Endothelial cell of umbilical vein (primary cell): ENCODE results near the gene NCK2. TPM values are rescaled to one million over a fixed set of nuclear protein-coding genes. Genes with fewer than 3 reads are reported as not detected.

Experiments used
- BruUV-seq: library from RNA; stranded (reverse); fragments of 400-500 nt; replicated peaks from 2 replicates; lab custom pipeline; 2021; lab: Mats Ljungman, UMichigan
- CTCF ChIA-PET: fragments of 300-600, 350-600 bp; sonication (Branson Sonifier 250); formaldehyde crosslinking; loops from one replicate; lab custom pipeline; 2021; ENCODE audit warnings: antibody characterized with exemption, inconsistent platforms; lab: Charles Lee
- POLR2A ChIA-PET: fragments of 300-600, 350-600 bp; sonication (Branson Sonifier 250); formaldehyde crosslinking; loops from one replicate; lab custom pipeline; 2021; ENCODE audit warnings: antibody characterized with exemption, inconsistent platforms; lab: Charles Lee
- DNase-seq: peaks from one replicate; pipeline ENCODE4 v3.0.0-alpha.2; 2011; ENCODE audit warnings: low read depth, low spot score
- FAIRE-seq: peaks from 2 replicates; lab custom pipeline; 2011; peaks lifted over from hg19 to GRCh38; lab: Jason Lieb, UNC
- H2AFZ ChIP-seq: 2 replicates; pipeline ENCODE4 v1.6.0; 2012; ENCODE audit warnings: low read depth, low read length, control low read depth, inconsistent platforms
- H3K27ac ChIP-seq: 2 replicates; pipeline ENCODE4 v1.5.1; 2011; ENCODE audit warnings: low read depth, mild to moderate bottlenecking, control low read depth, low read length, moderate library complexity; ENCODE audit not compliant: insufficient read depth
- H3K27me3 ChIP-seq, 2 experiments: 2 replicates each; pipeline versions ENCODE4 v1.6.0 to v1.6.1; 2011; ENCODE audit warnings: low read length in 2 of 2, mixed read lengths in 1 of 2; ENCODE audit not compliant: control insufficient read depth in 2 of 2, insufficient read depth in 2 of 2
- H3K36me3 ChIP-seq, 2 experiments: 2 replicates in 1 of 2; 3 replicates in 1 of 2; pipeline ENCODE4 v1.5.1; 2011; ENCODE audit warnings: low read length in 2 of 2, mild to moderate bottlenecking in 1 of 2, moderate library complexity in 1 of 2; ENCODE audit not compliant: control insufficient read depth in 2 of 2, insufficient read depth in 2 of 2; ENCODE audit errors: extremely low read depth in 1 of 2
- H3K4me1 ChIP-seq: 3 replicates; pipeline ENCODE4 v1.5.1; 2011; ENCODE audit warnings: mild to moderate bottlenecking, low read length; ENCODE audit not compliant: control insufficient read depth, insufficient read depth; ENCODE audit errors: extremely low read depth
- H3K4me2 ChIP-seq: 2 replicates; pipeline ENCODE4 v1.6.1; 2011; ENCODE audit warnings: low read length, control low read depth, mixed read lengths; ENCODE audit not compliant: insufficient read depth
- H3K4me3 ChIP-seq, 3 experiments: fragments of 200-600 bp in 1 of 3; sonication (generic), shearing (Covaris generic) in 1 of 3; replicated peaks in 1 of 3; 2 replicates each; pipeline ENCODE4 v1.5.1; 2011 to 2016; ENCODE audit warnings: control low read depth in 3 of 3, low read length in 3 of 3, mild to moderate bottlenecking in 2 of 3, inconsistent platforms in 1 of 3, low read depth in 1 of 3, moderate library complexity in 1 of 3; ENCODE audit not compliant: insufficient read depth in 1 of 3
- H3K79me2 ChIP-seq: 2 replicates; pipeline ENCODE4 v1.6.0; 2012; ENCODE audit warnings: low read length, inconsistent platforms; ENCODE audit not compliant: control insufficient read depth, insufficient read depth
- H3K9ac ChIP-seq: replicated peaks from 2 replicates; pipeline ENCODE3; 2011; ENCODE audit warnings: low read length, control low read depth; ENCODE audit not compliant: insufficient read depth; ENCODE audit errors: extremely low read depth
- H3K9me1 ChIP-seq: replicated peaks from 3 replicates; pipeline ENCODE4 v1.6.0; 2011; ENCODE audit warnings: mild to moderate bottlenecking, low read length; ENCODE audit not compliant: control insufficient read depth, insufficient read depth; ENCODE audit errors: extremely low read depth
- H3K9me3 ChIP-seq: replicated peaks from 2 replicates; pipeline ENCODE4 v1.5.1; 2012; ENCODE audit warnings: low read length, inconsistent platforms; ENCODE audit not compliant: control insufficient read depth, insufficient read depth
- H4K20me1 ChIP-seq: replicated peaks from 2 replicates; pipeline ENCODE3; 2011; ENCODE audit warnings: mild to moderate bottlenecking, low read length; ENCODE audit not compliant: control insufficient read depth, insufficient read depth; ENCODE audit errors: extremely low read depth
- CTCF ChIP-seq, 2 donors: IDR thresholded peaks; 1 replicate in 1 of 2; 2 replicates in 1 of 2; pipeline ENCODE4 v1.5.1; 2011; ENCODE audit warnings: low read length in 2 of 2, mild to moderate bottlenecking in 2 of 2, moderate library complexity in 2 of 2, control low read depth in 1 of 2, inconsistent platforms in 1 of 2, low read depth in 1 of 2; ENCODE audit not compliant: insufficient read depth in 1 of 2; ENCODE audit errors: extremely low read depth in 1 of 2
- EZH2 ChIP-seq: IDR thresholded peaks from 2 replicates; pipeline ENCODE4 v1.6.1; 2012; ENCODE audit warnings: borderline replicate concordance, low read depth, mild to moderate bottlenecking, moderate library complexity, low read length, inconsistent platforms; ENCODE audit not compliant: severe bottlenecking
- FOS ChIP-seq: IDR thresholded peaks from 2 replicates; pipeline ENCODE4 v1.6.1; 2011; ENCODE audit warnings: mild to moderate bottlenecking, low read length, moderate library complexity, borderline replicate concordance; ENCODE audit not compliant: insufficient read depth
- GATA2 ChIP-seq: IDR thresholded peaks from 2 replicates; pipeline ENCODE4 v1.7.0; 2011; ENCODE audit warnings: low read depth, mild to moderate bottlenecking, moderate library complexity, mixed read lengths, low read length; ENCODE audit not compliant: insufficient read length, insufficient read depth
- JUN ChIP-seq: IDR thresholded peaks from 2 replicates; pipeline ENCODE4 v1.6.1; 2011; ENCODE audit warnings: borderline replicate concordance, low read depth; ENCODE audit not compliant: insufficient read length, insufficient read depth
- MAX ChIP-seq: IDR thresholded peaks from 2 replicates; pipeline ENCODE4 v1.6.1; 2011; ENCODE audit not compliant: insufficient read depth, insufficient read length
- MYC ChIP-seq: IDR thresholded peaks from one replicate; pipeline ENCODE4 v1.6.1; 2011; ENCODE audit warnings: mild to moderate bottlenecking, low read depth, low read length
- POLR2A ChIP-seq: IDR thresholded peaks from 2 replicates; pipeline ENCODE4 v1.6.1; 2012; ENCODE audit warnings: low read depth, mild to moderate bottlenecking, control low read depth, low read length
- POLR2AphosphoS5 ChIP-seq: IDR thresholded peaks from 2 replicates; pipeline ENCODE4 v1.6.1; 2012; ENCODE audit warnings: low read depth, mild to moderate bottlenecking, control low read depth, low read length, moderate library complexity; ENCODE audit not compliant: insufficient read depth
- dilution Hi-C: fragments of 300-500 bp; cut with MboI; formaldehyde crosslinking; loops from one replicate; pipeline ENCODE4 v1.15.0; 2019; ENCODE audit warnings: low sequenced_read_pairs; ENCODE audit not compliant: extremely low pct_ligation_motif_present
- intact Hi-C: fragments of 100-400 bp; cut with micrococcal nuclease; formaldehyde crosslinking; loops from one replicate; pipeline ENCODE4 v1.10.0; 2022
- polyA plus RNA-seq, 4 experiments: library from polyadenylated mRNA; depleted of rRNA in 3 of 4; stranded (reverse) in 3 of 4; unstranded in 1 of 4; fragments of >200 nt; gene quantifications; 2 replicates each; pipeline versions ENCODE4 v1.2.1 to v1.2.3, GENCODE V29; 2011 to 2012; ENCODE audit warnings: missing spikeins in 1 of 4
- total RNA-seq: library from RNA; stranded (reverse); gene quantifications from 2 replicates; pipeline ENCODE4 v1.2.3, GENCODE V29; 2021

NCK2 gene
- total and polyA plus RNA-seq, 2 donors (not counting 3 experiments of a cell fraction or from before 2014, with no cell fraction given): 23.8 to 39.1 TPM

GRCh38 chr2:105812180-105813044 lies 67.7 kb downstream of the NCK2 start:
- Histone ChIP-seq H4K20me1 (peaks cover 11% of the 10 kb centered on the region), H3K4me1 (no peaks in the 10 kb centered on the region), H3K9me3 (no peaks in the 10 kb centered on the region), H3K9ac (no peak overlapping the region), H2AFZ (no peak overlapping the region), H3K36me3 (no peaks in the 10 kb centered on the region), H3K4me3 (no peak overlapping the region), H3K9me1 (no peaks in the 10 kb centered on the region), H3K79me2 (peaks cover 20% of the 10 kb centered on the region), H3K27me3 (no peaks in the 10 kb centered on the region), H3K4me2 (no peak overlapping the region), H3K27ac (no peak overlapping the region)
- TF ChIP-seq FOS (no peak), GATA2 (no peak), MYC (no peak), CTCF (IDR thresholded peaks at IDR 0.05; ENCODE audit: extremely low read depth in 1 of 2, insufficient read depth in 1 of 2, low read depth in 1 of 2, low read length in 2 of 2) (no peak), POLR2A (no peak), JUN (no peak), EZH2 (no peak), POLR2AphosphoS5 (no peak), MAX (no peak)
- intact Hi-C loops (no loop called here), dilution Hi-C loops (no loop called here)
- ChIA-PET POLR2A (no interaction called here), CTCF (no interaction called here)
- BruUV-seq: no TSS peak
- FAIRE-seq: peak; percentile 43
- DNase-seq: peak; percentile 19
